Measurements from ENCODE around the gene NELFB. TPM values are rescaled to one million over a fixed set of nuclear protein-coding genes. Genes with fewer than 3 reads are reported as not detected.

The NELFB gene
- polyA plus RNA-seq, 1 donor from 2014 or later: 64.7 TPM

DNA sequence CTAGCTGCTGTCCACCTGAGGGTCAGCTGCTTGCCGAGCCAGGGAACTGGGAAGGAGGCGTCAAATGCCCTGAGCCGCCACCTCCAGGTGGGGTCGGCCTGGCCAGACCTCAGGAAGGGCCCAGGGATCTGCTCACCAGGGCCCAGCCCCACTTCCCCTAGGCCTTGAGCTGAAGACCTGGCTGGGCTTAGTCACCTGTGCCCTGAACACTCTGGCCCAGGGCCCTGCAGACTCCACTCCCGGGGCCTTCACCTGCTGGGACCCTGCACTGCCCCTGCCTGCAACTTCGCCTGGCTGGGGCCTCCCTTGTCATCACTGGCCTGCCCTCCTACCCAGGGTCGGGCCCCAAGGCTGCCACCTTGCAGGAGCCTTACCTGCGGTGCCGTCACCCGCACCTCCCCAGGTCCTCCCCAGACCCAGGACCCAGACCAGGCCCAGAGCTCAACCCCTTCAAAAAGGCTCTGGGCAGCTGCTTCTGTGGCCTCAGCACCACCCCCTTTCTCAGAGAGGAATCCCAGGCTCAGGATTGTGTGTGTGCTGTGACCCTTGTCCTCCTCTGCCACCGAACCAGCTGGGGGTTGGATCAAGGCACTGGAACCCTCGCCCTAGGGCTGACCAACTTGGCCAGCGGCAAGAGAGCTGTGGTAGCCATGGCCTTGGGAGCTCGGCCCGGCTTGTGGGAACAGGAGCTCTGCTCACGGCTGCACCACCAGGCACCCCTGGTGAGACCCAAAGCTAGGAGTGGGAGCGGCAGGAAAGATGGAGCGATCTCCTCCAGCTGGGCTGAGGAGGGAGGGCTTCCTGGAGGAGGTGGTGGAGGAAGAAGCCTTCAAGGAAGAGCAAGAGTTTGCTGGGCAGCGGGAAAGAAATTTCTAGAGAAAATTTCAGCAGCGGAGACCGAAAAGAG lies 1.2 kb upstream of the NELFB start:
- no peak overlapping the region for H2AFZ ChIP-seq (ENCODE audit: low read depth, low read length)
- H3K36me3 ChIP-seq (ENCODE audit: insufficient read depth, low read length): no peaks in the 10 kb centered on the region
- H3K27ac ChIP-seq (ENCODE audit: low read length): no peak overlapping the region
- no peaks in the 10 kb centered on the region for H3K27me3 ChIP-seq (ENCODE audit: insufficient read depth, low read depth, low read length)
- peak overlapping the region; percentile 88 for H3K9ac ChIP-seq (ENCODE audit: low read length)
- H3K4me2 ChIP-seq (ENCODE audit: low read length): peak overlapping the region; percentile 48
- H3K79me2 ChIP-seq (replicated peaks; ENCODE audit: insufficient read depth, low read length): peaks cover 10% of the 10 kb centered on the region
- peak overlapping the region; percentile 94 for H3K4me3 ChIP-seq (ENCODE audit: low read length)
- no peaks in the 10 kb centered on the region for H3F3A ChIP-seq (ENCODE audit: insufficient read depth, low read length, poor library complexity, severe bottlenecking)
- H3K9me2 ChIP-seq (ENCODE audit: insufficient read depth, low read length): no peaks in the 10 kb centered on the region
- H4K20me1 ChIP-seq (ENCODE audit: insufficient read depth): no peaks in the 10 kb centered on the region
- TF ChIP-seq REST (IDR thresholded peaks at IDR 0.05; ENCODE audit: borderline replicate concordance): no peak
- TF ChIP-seq MXI1 (conservative IDR thresholded peaks at IDR 0.05; ENCODE audit: poor library complexity, severe bottlenecking): no peak
- TF ChIP-seq POLR2AphosphoS5 (IDR thresholded peaks at IDR 0.05): no peak
- TF ChIP-seq CTCF (IDR thresholded peaks at IDR 0.05; ENCODE audit: poor library complexity, severe bottlenecking): no peak
- TF ChIP-seq EZH2 (IDR thresholded peaks at IDR 0.05; ENCODE audit: borderline replicate concordance, insufficient read depth, low read length, poor library complexity, severe bottlenecking): no peak
- no peak for TF ChIP-seq TAF1 (IDR thresholded peaks at IDR 0.05; ENCODE audit: low read depth)
- TF ChIP-seq SMC3 (conservative IDR thresholded peaks at IDR 0.05; ENCODE audit: poor library complexity): no peak
- TF ChIP-seq EP300 (conservative IDR thresholded peaks at IDR 0.05; ENCODE audit: poor library complexity, severe bottlenecking): no peak
- TF ChIP-seq RAD21 (conservative IDR thresholded peaks at IDR 0.05): no peak
- H3K9me3 ChIP-seq (ENCODE audit: low read length): no peaks in the 10 kb centered on the region

DNA sequence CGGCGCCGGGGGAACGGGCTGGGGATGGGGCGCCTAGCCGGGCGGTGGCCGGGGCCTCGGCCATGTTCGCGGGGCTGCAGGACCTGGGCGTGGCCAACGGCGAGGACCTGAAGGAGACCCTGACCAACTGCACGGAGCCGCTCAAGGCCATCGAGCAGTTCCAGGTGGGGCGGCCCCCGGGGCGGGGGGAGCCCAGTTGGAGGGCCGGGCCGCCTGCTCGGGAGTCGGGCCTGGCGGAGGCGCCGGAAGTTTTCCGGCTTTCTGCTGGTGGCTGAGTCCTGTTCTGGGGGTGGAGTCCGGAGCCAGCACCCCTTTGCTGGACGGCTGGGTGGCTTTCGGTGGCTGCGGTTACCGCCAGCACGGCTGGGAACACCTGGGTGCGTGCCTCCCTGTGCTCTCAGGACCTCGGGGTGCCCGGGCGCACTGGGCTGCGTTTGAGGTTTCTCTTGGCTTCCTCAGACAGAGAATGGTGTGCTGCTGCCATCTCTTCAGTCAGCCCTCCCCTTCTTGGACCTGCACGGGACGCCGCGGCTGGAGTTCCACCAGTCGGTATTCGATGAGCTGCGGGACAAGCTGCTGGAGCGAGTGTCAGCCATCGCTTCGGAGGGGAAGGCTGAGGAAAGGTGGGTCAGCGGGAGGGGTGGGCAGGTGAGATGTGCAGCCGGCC lies 454 bp downstream of the NELFB start:
- Histone ChIP-seq H2AFZ (ENCODE audit: low read depth, low read length) (peak overlapping the region; percentile 56), H3K79me2 (replicated peaks; ENCODE audit: insufficient read depth, low read length) (peaks cover 10% of the 10 kb centered on the region), H3K27ac (ENCODE audit: low read length) (no peak overlapping the region), H3K4me3 (ENCODE audit: low read length) (peak overlapping the region; percentile 96), H3K9me3 (ENCODE audit: low read length) (no peaks in the 10 kb centered on the region), H4K20me1 (ENCODE audit: insufficient read depth) (no peaks in the 10 kb centered on the region), H3K4me2 (ENCODE audit: low read length) (peak overlapping the region; percentile 90), H3F3A (ENCODE audit: insufficient read depth, low read length, poor library complexity, severe bottlenecking) (no peaks in the 10 kb centered on the region), H3K27me3 (ENCODE audit: insufficient read depth, low read depth, low read length) (no peaks in the 10 kb centered on the region), H3K9me2 (ENCODE audit: insufficient read depth, low read length) (no peaks in the 10 kb centered on the region), H3K9ac (ENCODE audit: low read length) (peak overlapping the region; percentile 76), H3K36me3 (ENCODE audit: insufficient read depth, low read length) (no peaks in the 10 kb centered on the region)
- TF ChIP-seq EZH2 (IDR thresholded peaks at IDR 0.05; ENCODE audit: borderline replicate concordance, insufficient read depth, low read length, poor library complexity, severe bottlenecking) (no peak), MXI1 (conservative IDR thresholded peaks at IDR 0.05; ENCODE audit: poor library complexity, severe bottlenecking) (peak; percentile 24)
